Fibroblast of skin of scalp (primary cell): ENCODE data around the gene CA4.

Experiments
- DNase-seq: peaks from one replicate; pipeline ENCODE4 v3.0.0-alpha.2; 2013

The CA4 gene

GRCh38 chr17:60155815-60156214, 6.0 kb downstream of the CA4 start:
- no peak for DNase-seq

- DNase-seq: no peak
Observed at GRCh38 chr17:60156746-60157145, 7.0 kb downstream of the CA4 start.

GRCh38 chr17:60157487-60158040, 7.8 kb downstream of the CA4 start:
- no peak for DNase-seq

GRCh38 chr17:60158751-60159478, 9.1 kb downstream of the CA4 start:
- DNase-seq: no peak

- DNase-seq: no peak
Observed at GRCh38 chr17:60159479-60159866, 9.7 kb downstream of the CA4 start.

GRCh38 chr17:60160829-60161501, 11.2 kb downstream of the CA4 start:
- DNase-seq: no peak

GRCh38 chr17:60161598-60162330, 12.0 kb downstream of the CA4 start:
- DNase-seq: no peak

- no peak for DNase-seq
Observed at GRCh38 chr17:60163108-60163784, 13.5 kb downstream of the CA4 start.

GRCh38 chr17:60164164-60164563, 14.4 kb downstream of the CA4 start:
- DNase-seq: no peak

- no peak for DNase-seq
Observed at GRCh38 chr17:60164697-60165096, 14.9 kb downstream of the CA4 start.

GRCh38 chr17:60165223-60165622, 15.4 kb downstream of the CA4 start:
- no peak for DNase-seq

GRCh38 chr17:60165971-60166370, 16.2 kb downstream of the CA4 start:
- DNase-seq: no peak

GRCh38 chr17:60167065-60167741, 17.4 kb downstream of the CA4 start:
- no peak for DNase-seq

- no peak for DNase-seq
Observed at GRCh38 chr17:60168654-60169053, 18.9 kb downstream of the CA4 start.

- peak; percentile 74 for DNase-seq
Observed at GRCh38 chr17:60169921-60170817, 20.4 kb downstream of the CA4 start.

- no peak for DNase-seq
Observed at GRCh38 chr17:60170835-60171752, 21.3 kb downstream of the CA4 start.

GRCh38 chr17:60171753-60172079, 21.9 kb downstream of the CA4 start:
- DNase-seq: no peak

GRCh38 chr17:60173304-60173819, 23.6 kb downstream of the CA4 start:
- peak; percentile 39 for DNase-seq

- DNase-seq: no peak
Observed at GRCh38 chr17:60174035-60174434, 24.3 kb downstream of the CA4 start.

GRCh38 chr17:60174767-60175166, 25.0 kb downstream of the CA4 start:
- peak; percentile 42 for DNase-seq
